ENCODE results near the gene NOP14.

DNA sequence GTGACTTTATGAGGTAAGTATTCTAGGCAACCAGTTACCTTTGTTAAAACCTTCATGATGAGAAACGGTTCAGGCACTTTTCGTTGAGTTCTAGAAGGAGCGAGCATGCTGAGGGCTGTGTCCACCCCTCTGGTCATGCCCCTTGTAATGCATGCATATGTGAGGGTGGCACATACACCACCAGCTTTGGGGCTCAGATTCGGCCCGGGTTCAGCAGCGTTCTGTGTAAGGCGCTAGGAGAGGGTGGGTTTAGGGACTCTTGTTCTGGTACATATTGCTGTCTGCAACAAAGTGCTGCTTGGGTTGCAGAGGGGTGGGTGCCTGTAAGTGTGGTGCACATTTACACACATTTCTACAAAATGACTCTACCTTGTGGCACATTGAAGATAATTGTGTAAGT is 54.5 kb downstream of the NOP14 start:
- TF ChIP-seq, protein P1, sequence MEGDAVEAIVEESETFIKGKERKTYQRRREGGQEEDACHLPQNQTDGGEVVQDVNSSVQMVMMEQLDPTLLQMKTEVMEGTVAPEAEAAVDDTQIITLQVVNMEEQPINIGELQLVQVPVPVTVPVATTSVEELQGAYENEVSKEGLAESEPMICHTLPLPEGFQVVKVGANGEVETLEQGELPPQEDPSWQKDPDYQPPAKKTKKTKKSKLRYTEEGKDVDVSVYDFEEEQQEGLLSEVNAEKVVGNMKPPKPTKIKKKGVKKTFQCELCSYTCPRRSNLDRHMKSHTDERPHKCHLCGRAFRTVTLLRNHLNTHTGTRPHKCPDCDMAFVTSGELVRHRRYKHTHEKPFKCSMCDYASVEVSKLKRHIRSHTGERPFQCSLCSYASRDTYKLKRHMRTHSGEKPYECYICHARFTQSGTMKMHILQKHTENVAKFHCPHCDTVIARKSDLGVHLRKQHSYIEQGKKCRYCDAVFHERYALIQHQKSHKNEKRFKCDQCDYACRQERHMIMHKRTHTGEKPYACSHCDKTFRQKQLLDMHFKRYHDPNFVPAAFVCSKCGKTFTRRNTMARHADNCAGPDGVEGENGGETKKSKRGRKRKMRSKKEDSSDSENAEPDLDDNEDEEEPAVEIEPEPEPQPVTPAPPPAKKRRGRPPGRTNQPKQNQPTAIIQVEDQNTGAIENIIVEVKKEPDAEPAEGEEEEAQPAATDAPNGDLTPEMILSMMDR (IDR thresholded peaks at IDR 0.05), result no peak
- TF ChIP-seq POLR2A (IDR thresholded peaks at IDR 0.05), result no peak
